GM10266 (cell line): ENCODE data around the gene UBAC2.

Experiments
- DNase-seq: peaks from one replicate; pipeline ENCODE4 v3.0.0; 2012; ENCODE audit errors: extremely low spot score
- CTCF ChIP-seq: IDR thresholded peaks from 2 replicates; pipeline ENCODE4 v1.5.1; 2012; ENCODE audit warnings: mild to moderate bottlenecking, low read depth; ENCODE audit not compliant: control insufficient read depth, insufficient read depth; ENCODE audit errors: missing control alignments

Gene UBAC2

GRCh38 chr13:99330942-99331341 lies 130.3 kb downstream of the UBAC2 start:
- TF ChIP-seq CTCF: no peak
- no peak for DNase-seq

DNA sequence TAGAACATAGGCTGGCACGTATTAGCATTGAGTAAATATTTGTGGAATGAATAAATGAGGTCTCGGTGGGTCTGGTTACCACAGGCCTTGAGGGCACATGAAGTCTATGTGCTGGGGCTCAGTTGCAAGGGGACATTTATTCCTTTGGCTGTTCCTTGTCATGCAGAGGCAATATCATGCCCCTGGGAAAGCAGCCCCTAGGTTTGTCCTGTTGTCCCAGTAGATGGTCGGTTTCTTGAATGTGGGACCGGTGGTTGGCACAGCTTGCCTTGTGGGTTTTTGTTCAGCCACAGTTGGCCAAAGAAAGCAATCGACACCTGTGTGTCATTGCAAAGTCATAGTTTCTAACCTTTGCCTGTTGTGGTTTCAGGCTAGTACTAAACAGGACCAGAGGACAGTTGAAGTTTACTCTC lies 131.2 kb downstream of the UBAC2 start:
- DNase-seq: no peak
- no peak for TF ChIP-seq CTCF

GRCh38 chr13:99332456-99332855 lies 131.8 kb downstream of the UBAC2 start:
- TF ChIP-seq CTCF: no peak
- no peak for DNase-seq

- no peak for TF ChIP-seq CTCF
- DNase-seq: no peak
Measured at GRCh38 chr13:99334221-99334620, 133.6 kb downstream of the UBAC2 start.

DNA sequence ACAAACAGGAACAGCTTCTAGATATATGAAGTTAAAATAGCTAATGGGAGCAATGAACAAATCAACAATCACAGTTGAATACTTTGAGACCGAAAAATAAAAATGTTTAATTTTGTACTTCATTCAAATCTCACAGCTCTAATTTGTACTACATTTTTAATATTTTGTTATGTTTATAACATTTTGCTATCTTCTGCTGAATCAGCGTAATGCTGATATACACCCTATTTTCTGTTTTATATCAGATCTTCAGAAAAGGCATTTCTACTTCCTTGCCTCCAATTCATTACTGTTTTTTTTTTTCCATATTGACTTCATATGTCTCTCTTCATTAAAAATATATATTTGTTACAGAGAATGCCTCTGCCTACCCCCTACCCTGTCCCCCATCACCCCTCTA lies 134.4 kb downstream of the UBAC2 start:
- TF ChIP-seq CTCF: no peak
- DNase-seq: no peak

DNA sequence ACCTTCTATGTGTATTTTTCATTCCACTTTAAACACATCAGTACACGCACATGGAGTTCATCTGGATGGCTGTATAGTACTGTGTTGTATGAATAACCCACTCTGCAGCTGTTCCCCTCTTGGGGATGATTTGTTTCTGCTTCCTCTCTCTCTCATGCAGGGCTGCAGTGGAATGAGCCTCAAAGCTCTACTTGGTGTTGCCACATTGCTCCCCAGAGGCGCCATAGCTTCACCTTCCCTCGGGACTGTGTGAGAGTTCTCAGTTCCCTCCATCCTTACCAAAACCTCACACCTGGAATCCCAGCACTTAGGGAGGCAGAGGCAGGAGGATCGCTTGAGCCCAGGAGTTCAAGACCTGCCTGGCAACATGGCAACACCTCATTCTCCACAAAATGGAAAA lies 134.9 kb downstream of the UBAC2 start:
- DNase-seq: no peak

DNA sequence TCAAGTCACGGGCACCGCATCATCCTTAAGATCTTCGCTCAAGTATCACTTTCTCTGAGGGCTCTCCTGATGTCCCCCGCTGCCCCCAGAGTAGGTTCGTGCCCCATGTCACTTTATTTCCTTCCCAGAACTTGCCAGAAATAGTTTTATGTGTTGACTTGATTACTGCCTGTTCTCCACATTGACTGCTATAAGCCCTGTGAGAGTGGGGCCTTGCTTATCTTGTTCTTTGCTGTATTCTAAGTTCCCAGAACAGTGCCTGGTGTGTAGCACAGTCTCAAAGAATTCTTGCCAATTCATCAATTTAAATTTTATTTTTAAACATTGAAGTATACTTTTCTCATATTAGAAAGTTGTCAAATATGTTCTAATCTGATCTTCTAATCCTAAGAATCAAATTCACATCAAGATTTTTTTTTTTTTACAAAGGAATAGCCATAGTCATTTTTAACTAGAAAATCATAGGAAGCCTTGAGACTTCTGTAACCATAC lies 138.6 kb downstream of the UBAC2 start:
- no peak for TF ChIP-seq CTCF
- DNase-seq: no peak

More for the DNA sequence above, 134.9 kb downstream of the UBAC2 start:
- TF ChIP-seq CTCF: peak; percentile 13
